Liver (tissue), 9 donors: Measurements from ENCODE around the gene SMG7. TPM values are rescaled to one million over a fixed set of nuclear protein-coding genes. Genes with fewer than 3 reads are reported as not detected.

ENCODE experiments used
- DNase-seq: peaks from one replicate; pipeline ENCODE4 v3.0.0-alpha.2; 2017; ENCODE audit warnings: low spot score
- H3K27ac ChIP-seq, 2 donors: one replicate each; pipeline ENCODE4 v1.7.0; 2013; ENCODE audit warnings: inconsistent platforms in 2 of 2, low read length in 2 of 2, control low read depth in 1 of 2, low read depth in 1 of 2, mild to moderate bottlenecking in 1 of 2
- H3K27me3 ChIP-seq, 4 donors: one replicate each; pipeline versions ENCODE4 v1.6.1 to v1.7.0; 2013; ENCODE audit warnings: low read length in 3 of 4, inconsistent platforms in 1 of 4, mild to moderate bottlenecking in 1 of 4, moderate library complexity in 1 of 4; ENCODE audit not compliant: control insufficient read depth in 4 of 4, insufficient read depth in 4 of 4
- H3K36me3 ChIP-seq, 4 donors: one replicate each; pipeline versions ENCODE4 v1.6.1 to v1.7.0; 2013; ENCODE audit warnings: low read length in 3 of 4, mild to moderate bottlenecking in 3 of 4, low read depth in 1 of 4, moderate library complexity in 1 of 4; ENCODE audit not compliant: control insufficient read depth in 4 of 4, insufficient read depth in 3 of 4
- H3K4me1 ChIP-seq, 4 donors: one replicate each; pipeline versions ENCODE4 v1.6.1 to v1.7.0; 2013; ENCODE audit warnings: low read length in 3 of 4, mild to moderate bottlenecking in 3 of 4, moderate library complexity in 1 of 4; ENCODE audit not compliant: control insufficient read depth in 4 of 4, insufficient read depth in 4 of 4
- H3K4me3 ChIP-seq, 3 donors: one replicate each; pipeline versions ENCODE4 v1.6.1 to v1.7.0; 2013; ENCODE audit warnings: low read length in 3 of 3, control low read depth in 1 of 3, low read depth in 1 of 3, mild to moderate bottlenecking in 1 of 3
- H3K9ac ChIP-seq, 2 donors: one replicate each; pipeline ENCODE4 v1.7.0; 2013; ENCODE audit warnings: low read length in 2 of 2, mild to moderate bottlenecking in 2 of 2, moderate library complexity in 2 of 2, control low read depth in 1 of 2, low read depth in 1 of 2
- H3K9me3 ChIP-seq, 4 donors: one replicate each; pipeline versions ENCODE4 v1.6.1 to v1.7.0; 2013; ENCODE audit warnings: low read length in 3 of 4; ENCODE audit not compliant: control insufficient read depth in 4 of 4
- CTCF ChIP-seq: fragments of 150-350 bp; IDR thresholded peaks from 2 replicates; pipeline ENCODE4 v1.5.1; 2017; ENCODE audit warnings: improper control_type of control experiment, low read depth, low read length; ENCODE audit not compliant: missing input control
- EGR1 ChIP-seq, 2 donors: IDR thresholded peaks; 2 replicates each; pipeline ENCODE4 v1.6.1; 2016 to 2018; ENCODE audit warnings: antibody characterized with exemption in 2 of 2, low read depth in 2 of 2
- FOXA1 ChIP-seq: IDR thresholded peaks from 2 replicates; pipeline ENCODE4 v1.6.1; 2016; ENCODE audit warnings: antibody characterized with exemption
- FOXA2 ChIP-seq: IDR thresholded peaks from 2 replicates; pipeline ENCODE4 v1.6.1; 2016; ENCODE audit warnings: antibody characterized with exemption
- HNF4A ChIP-seq, 2 donors: conservative IDR thresholded peaks; 2 replicates each; pipeline ENCODE4 v1.6.1; 2016; ENCODE audit warnings: antibody characterized with exemption in 2 of 2, mild to moderate bottlenecking in 2 of 2
- HNF4G ChIP-seq: IDR thresholded peaks from 2 replicates; pipeline ENCODE4 v1.6.1; 2016; ENCODE audit warnings: antibody characterized with exemption
- MAX ChIP-seq: IDR thresholded peaks from 2 replicates; pipeline ENCODE4 v1.6.1; 2016; ENCODE audit warnings: antibody characterized with exemption
- NR2F2 ChIP-seq: IDR thresholded peaks from 2 replicates; pipeline ENCODE4 v1.6.1; 2016; ENCODE audit warnings: antibody characterized with exemption
- RAD21 ChIP-seq, 2 donors: IDR thresholded peaks; 2 replicates each; pipeline ENCODE4 v1.6.1; 2016; ENCODE audit warnings: antibody characterized with exemption in 2 of 2, mild to moderate bottlenecking in 2 of 2
- RXRA ChIP-seq, 2 donors: IDR thresholded peaks; 2 replicates each; pipeline ENCODE4 v1.6.1; 2017 to 2018; ENCODE audit warnings: antibody characterized with exemption in 2 of 2, mild to moderate bottlenecking in 1 of 2
- SP1 ChIP-seq: IDR thresholded peaks from 2 replicates; pipeline ENCODE4 v1.6.1; 2018; ENCODE audit warnings: antibody characterized with exemption, mild to moderate bottlenecking
- TAF1 ChIP-seq: conservative IDR thresholded peaks from 2 replicates; pipeline ENCODE4 v1.6.1; 2016; ENCODE audit warnings: antibody characterized with exemption, mild to moderate bottlenecking
- YY1 ChIP-seq: IDR thresholded peaks from 2 replicates; pipeline ENCODE4 v1.6.1; 2016; ENCODE audit warnings: antibody characterized with exemption, mild to moderate bottlenecking
- WGBS: extraction: QIAGEN DNeasy Blood & Tissue Kit; methylation state at CpG from one replicate; pipeline ENCODE4 v1.1.7; 2013; 5-methylcytosine and 5-hydroxymethylcytosine counted together
- polyA plus RNA-seq, 2 donors: library from polyadenylated mRNA; stranded (reverse) in 1 of 2; unstranded in 1 of 2; fragments of 200-250 nt in 1 of 2; fragments of >200 nt in 1 of 2; fragmentation: Nextera tagmentation in 1 of 2; extraction: Ambion mirVana in 1 of 2; gene quantifications; one replicate each; pipeline versions ENCODE4 v1.2.1 to v1.2.3, GENCODE V29; 2013 to 2015
- total RNA-seq, 2 donors: library from RNA; depleted of rRNA; stranded (reverse); fragments of >200 nt; gene quantifications; one replicate each; pipeline ENCODE4 v1.2.3, GENCODE V29; 2014
- TF ChIP-seq, protein P1 (sequence below): IDR thresholded peaks from 2 replicates; pipeline ENCODE4 v1.6.1; 2016; ENCODE audit warnings: antibody characterized with exemption
- TF ChIP-seq, protein P2 (sequence below): IDR thresholded peaks from 2 replicates; pipeline ENCODE4 v1.6.1; 2016; ENCODE audit warnings: antibody characterized with exemption, mild to moderate bottlenecking
- TF ChIP-seq, protein P3 (sequence below): IDR thresholded peaks from 2 replicates; pipeline ENCODE4 v1.6.1; 2016; ENCODE audit warnings: antibody characterized with exemption
- donor health status: healthy.
- donor health status: healthy.
- donor health status: healthy.
- donor health status: healthy.
- donor health status: healthy.

Gene SMG7
- total and polyA plus RNA-seq, 4 donors = 9.5 to 28.7 (median 13.6) TPM

- 90% methylated on average over 12 of the region's 12 CpGs for WGBS
- no peak overlapping the region for H3K9ac ChIP-seq
Observed at GRCh38 chr1:183493540-183494245, 21.4 kb downstream of the SMG7 start.

More at GRCh38 chr1:183493540-183494245, 21.4 kb downstream of the SMG7 start:
- Histone ChIP-seq H3K9me3 (no peaks in the 10 kb centered on the region), H3K4me1 (peaks cover 0 to 3% (median 0%) of the 10 kb centered on the region in 4 donors), H3K4me3 (no peak overlapping the region), H3K36me3 (no peaks in the 10 kb centered on the region), H3K27ac (no peak overlapping the region), H3K27me3 (no peaks in the 10 kb centered on the region)
- TF ChIP-seq SP1 (no peak), CTCF (no peak), HNF4A (conservative IDR thresholded peaks at IDR 0.05) (no peak), TAF1 (no peak), EGR1 (IDR thresholded peaks at IDR 0.05; ENCODE audit: low read depth in 2 of 2) (no peak), FOXA2 (no peak), RAD21 (IDR thresholded peaks at IDR 0.05) (no peak), YY1 (no peak), NR2F2 (no peak), RXRA (IDR thresholded peaks at IDR 0.05) (no peak), MAX (no peak), HNF4G (no peak), FOXA1 (no peak)
- TF ChIP-seq, protein P1, sequence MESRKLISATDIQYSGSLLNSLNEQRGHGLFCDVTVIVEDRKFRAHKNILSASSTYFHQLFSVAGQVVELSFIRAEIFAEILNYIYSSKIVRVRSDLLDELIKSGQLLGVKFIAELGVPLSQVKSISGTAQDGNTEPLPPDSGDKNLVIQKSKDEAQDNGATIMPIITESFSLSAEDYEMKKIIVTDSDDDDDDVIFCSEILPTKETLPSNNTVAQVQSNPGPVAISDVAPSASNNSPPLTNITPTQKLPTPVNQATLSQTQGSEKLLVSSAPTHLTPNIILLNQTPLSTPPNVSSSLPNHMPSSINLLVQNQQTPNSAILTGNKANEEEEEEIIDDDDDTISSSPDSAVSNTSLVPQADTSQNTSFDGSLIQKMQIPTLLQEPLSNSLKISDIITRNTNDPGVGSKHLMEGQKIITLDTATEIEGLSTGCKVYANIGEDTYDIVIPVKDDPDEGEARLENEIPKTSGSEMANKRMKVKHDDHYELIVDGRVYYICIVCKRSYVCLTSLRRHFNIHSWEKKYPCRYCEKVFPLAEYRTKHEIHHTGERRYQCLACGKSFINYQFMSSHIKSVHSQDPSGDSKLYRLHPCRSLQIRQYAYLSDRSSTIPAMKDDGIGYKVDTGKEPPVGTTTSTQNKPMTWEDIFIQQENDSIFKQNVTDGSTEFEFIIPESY = no peak
- TF ChIP-seq, protein P2, sequence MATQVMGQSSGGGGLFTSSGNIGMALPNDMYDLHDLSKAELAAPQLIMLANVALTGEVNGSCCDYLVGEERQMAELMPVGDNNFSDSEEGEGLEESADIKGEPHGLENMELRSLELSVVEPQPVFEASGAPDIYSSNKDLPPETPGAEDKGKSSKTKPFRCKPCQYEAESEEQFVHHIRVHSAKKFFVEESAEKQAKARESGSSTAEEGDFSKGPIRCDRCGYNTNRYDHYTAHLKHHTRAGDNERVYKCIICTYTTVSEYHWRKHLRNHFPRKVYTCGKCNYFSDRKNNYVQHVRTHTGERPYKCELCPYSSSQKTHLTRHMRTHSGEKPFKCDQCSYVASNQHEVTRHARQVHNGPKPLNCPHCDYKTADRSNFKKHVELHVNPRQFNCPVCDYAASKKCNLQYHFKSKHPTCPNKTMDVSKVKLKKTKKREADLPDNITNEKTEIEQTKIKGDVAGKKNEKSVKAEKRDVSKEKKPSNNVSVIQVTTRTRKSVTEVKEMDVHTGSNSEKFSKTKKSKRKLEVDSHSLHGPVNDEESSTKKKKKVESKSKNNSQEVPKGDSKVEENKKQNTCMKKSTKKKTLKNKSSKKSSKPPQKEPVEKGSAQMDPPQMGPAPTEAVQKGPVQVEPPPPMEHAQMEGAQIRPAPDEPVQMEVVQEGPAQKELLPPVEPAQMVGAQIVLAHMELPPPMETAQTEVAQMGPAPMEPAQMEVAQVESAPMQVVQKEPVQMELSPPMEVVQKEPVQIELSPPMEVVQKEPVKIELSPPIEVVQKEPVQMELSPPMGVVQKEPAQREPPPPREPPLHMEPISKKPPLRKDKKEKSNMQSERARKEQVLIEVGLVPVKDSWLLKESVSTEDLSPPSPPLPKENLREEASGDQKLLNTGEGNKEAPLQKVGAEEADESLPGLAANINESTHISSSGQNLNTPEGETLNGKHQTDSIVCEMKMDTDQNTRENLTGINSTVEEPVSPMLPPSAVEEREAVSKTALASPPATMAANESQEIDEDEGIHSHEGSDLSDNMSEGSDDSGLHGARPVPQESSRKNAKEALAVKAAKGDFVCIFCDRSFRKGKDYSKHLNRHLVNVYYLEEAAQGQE = no peak
- TF ChIP-seq, protein P3, sequence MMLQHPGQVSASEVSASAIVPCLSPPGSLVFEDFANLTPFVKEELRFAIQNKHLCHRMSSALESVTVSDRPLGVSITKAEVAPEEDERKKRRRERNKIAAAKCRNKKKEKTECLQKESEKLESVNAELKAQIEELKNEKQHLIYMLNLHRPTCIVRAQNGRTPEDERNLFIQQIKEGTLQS = no peak
- no peak for DNase-seq
